ENCODE measurements around the gene FTSJ3. TPM values are rescaled to one million over a fixed set of nuclear protein-coding genes. Genes with fewer than 3 reads are reported as not detected.

The FTSJ3 gene
- total and polyA plus RNA-seq, 7 donors, result 7.9 to 65.8 (median 31.0) TPM

DNA sequence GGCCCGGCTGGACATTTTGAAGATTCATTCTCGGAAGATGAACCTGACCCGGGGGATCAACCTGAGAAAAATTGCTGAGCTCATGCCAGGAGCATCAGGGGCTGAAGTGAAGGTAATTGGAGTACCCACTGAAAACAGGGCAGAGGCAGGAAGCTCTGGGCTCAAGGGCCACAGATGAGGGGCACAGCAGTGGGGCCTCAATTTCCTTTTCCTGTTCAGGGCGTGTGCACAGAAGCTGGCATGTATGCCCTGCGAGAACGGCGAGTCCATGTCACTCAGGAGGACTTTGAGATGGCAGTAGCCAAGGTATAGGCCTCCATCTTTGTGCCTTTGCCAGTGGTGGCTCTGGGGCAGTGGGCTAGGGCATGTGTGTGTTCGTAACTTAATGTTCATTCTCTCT, 4.0 kb upstream of the FTSJ3 start:
- WGBS, 2 donors, result 62 to 66% methylated on average over 8 of the region's 8 CpGs
- DNase-seq, result no peak
- H3K36me3 ChIP-seq, result peaks cover 53 to 80% (median 71%) of the 10 kb centered on the region in 4 donors
- no peak overlapping the region for H3K27ac ChIP-seq
- no peak overlapping the region for H3K4me3 ChIP-seq
- no peaks in the 10 kb centered on the region for H3K27me3 ChIP-seq
- no peak for TF ChIP-seq POLR2AphosphoS5 (IDR thresholded peaks at IDR 0.05)
- no peak for TF ChIP-seq EP300 (IDR thresholded peaks at IDR 0.05)
- no peak for TF ChIP-seq POLR2A (IDR thresholded peaks at IDR 0.05)
- TF ChIP-seq, protein P1, sequence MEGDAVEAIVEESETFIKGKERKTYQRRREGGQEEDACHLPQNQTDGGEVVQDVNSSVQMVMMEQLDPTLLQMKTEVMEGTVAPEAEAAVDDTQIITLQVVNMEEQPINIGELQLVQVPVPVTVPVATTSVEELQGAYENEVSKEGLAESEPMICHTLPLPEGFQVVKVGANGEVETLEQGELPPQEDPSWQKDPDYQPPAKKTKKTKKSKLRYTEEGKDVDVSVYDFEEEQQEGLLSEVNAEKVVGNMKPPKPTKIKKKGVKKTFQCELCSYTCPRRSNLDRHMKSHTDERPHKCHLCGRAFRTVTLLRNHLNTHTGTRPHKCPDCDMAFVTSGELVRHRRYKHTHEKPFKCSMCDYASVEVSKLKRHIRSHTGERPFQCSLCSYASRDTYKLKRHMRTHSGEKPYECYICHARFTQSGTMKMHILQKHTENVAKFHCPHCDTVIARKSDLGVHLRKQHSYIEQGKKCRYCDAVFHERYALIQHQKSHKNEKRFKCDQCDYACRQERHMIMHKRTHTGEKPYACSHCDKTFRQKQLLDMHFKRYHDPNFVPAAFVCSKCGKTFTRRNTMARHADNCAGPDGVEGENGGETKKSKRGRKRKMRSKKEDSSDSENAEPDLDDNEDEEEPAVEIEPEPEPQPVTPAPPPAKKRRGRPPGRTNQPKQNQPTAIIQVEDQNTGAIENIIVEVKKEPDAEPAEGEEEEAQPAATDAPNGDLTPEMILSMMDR (IDR thresholded peaks at IDR 0.05), result no peak
- H3K9me3 ChIP-seq, result no peaks in the 10 kb centered on the region
- peaks cover 0 to 35% (median 31%) of the 10 kb centered on the region in 4 donors for H3K4me1 ChIP-seq
- intact Hi-C loops (cut with DNase I), result no loop called here

- Histone ChIP-seq H3K4me1 (peaks cover 0 to 36% (median 35%) of the 10 kb centered on the region in 4 donors), H3K9me3 (no peaks in the 10 kb centered on the region), H3K36me3 (peaks cover 53 to 74% (median 67%) of the 10 kb centered on the region in 4 donors), H3K27ac (no peak overlapping the region), H3K4me3 (no peak overlapping the region), H3K27me3 (no peaks in the 10 kb centered on the region)
- intact Hi-C loops (cut with DNase I), result no loop called here
- no peak for TF ChIP-seq POLR2AphosphoS5 (IDR thresholded peaks at IDR 0.05)
- TF ChIP-seq, protein P1 (IDR thresholded peaks at IDR 0.05), result no peak
- no peak for DNase-seq
- WGBS, 2 donors, result 86 to 90% methylated on average over 15 of the region's 15 CpGs
These were observed 3.5 kb upstream of the FTSJ3 start for GRCh38 chr17:63830904-63831491.

DNA sequence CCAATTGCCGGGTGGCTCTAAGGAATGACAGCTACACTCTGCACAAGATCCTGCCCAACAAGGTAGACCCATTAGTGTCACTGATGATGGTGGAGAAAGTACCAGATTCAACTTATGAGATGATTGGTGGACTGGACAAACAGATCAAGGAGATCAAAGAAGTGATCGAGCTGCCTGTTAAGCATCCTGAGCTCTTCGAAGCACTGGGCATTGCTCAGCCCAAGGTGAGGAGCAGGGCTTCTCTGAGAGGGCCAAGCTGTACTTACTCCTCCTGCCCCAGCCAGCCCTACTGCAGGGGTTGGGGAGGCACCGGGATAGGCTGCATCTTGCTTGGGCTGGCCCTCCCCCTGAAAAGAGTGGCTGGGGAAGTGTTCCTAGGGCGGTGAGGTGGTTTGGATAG, 2.8 kb upstream of the FTSJ3 start:
- peaks cover 0 to 39% (median 36%) of the 10 kb centered on the region in 4 donors for H3K4me1 ChIP-seq
- H3K9me3 ChIP-seq, result no peaks in the 10 kb centered on the region
- no peaks in the 10 kb centered on the region for H3K27me3 ChIP-seq
- H3K27ac ChIP-seq, result peak overlapping the region in 1 of 4 donors; percentile 92
- 91 to 94% methylated on average over 5 of the region's 5 CpGs for WGBS, 2 donors
- TF ChIP-seq POLR2AphosphoS5 (IDR thresholded peaks at IDR 0.05) (peak in 2 of 4 donors; percentile 11 to 40), POLR2A (IDR thresholded peaks at IDR 0.05) (no peak)
- TF ChIP-seq, protein P1 (IDR thresholded peaks at IDR 0.05), result no peak
- peaks cover 53 to 72% (median 64%) of the 10 kb centered on the region in 4 donors for H3K36me3 ChIP-seq
- intact Hi-C loops (cut with DNase I), result no loop called here
- no peak overlapping the region for H3K4me3 ChIP-seq
- DNase-seq, result no peak

- 94 to 95% methylated on average over 3 of the region's 3 CpGs for WGBS, 2 donors
- intact Hi-C loops (cut with DNase I), result loop anchor here (5.0 kb wide), 3 partner anchors 52 to 678 kb away; partner anchors contain the start of genes CEP95, DDX5 and MAP3K3
- peaks cover 0 to 33% (median 28%) of the 10 kb centered on the region in 4 donors for H3K4me1 ChIP-seq
- no peak for DNase-seq
- peaks cover 54 to 72% (median 65%) of the 10 kb centered on the region in 4 donors for H3K36me3 ChIP-seq
- H3K9me3 ChIP-seq, result no peaks in the 10 kb centered on the region
- TF ChIP-seq EP300 (IDR thresholded peaks at IDR 0.05) (no peak), POLR2A (IDR thresholded peaks at IDR 0.05) (no peak), POLR2AphosphoS5 (IDR thresholded peaks at IDR 0.05) (no peak)
- TF ChIP-seq, protein P1 (IDR thresholded peaks at IDR 0.05), result no peak
- peak overlapping the region in 3 of 4 donors; percentile 12 to 92 (median 82) for H3K27ac ChIP-seq
- H3K27me3 ChIP-seq, result no peaks in the 10 kb centered on the region
- peak overlapping the region in 1 of 4 donors; percentile 86 for H3K4me3 ChIP-seq
These were observed 1.5 kb upstream of the FTSJ3 start for GRCh38 chr17:63828936-63829335.

Data from sigmoid colon (tissue), 7 donors.